Measurements from ENCODE around the gene VAC14.

GRCh38 chr16:70768203-70768580 lies 32.8 kb downstream of the VAC14 start:
- no peak for TF ChIP-seq CTCF (IDR thresholded peaks at IDR 0.05)
- TF ChIP-seq POLR2A (IDR thresholded peaks at IDR 0.05), result no peak
